Mesenchymal stem cell (in vitro differentiated cells and primary cell): ENCODE results near the gene EPS8L2.
A peak's percentile ranks its signal among the peaks of the same experiment; 100 is the strongest.

Experiments used
- DNase-seq: peaks from one replicate; pipeline ENCODE4 v3.0.0-alpha.2; 2013
- H2AFZ ChIP-seq: one replicate; pipeline ENCODE4 v1.6.1; 2013; ENCODE audit warnings: low read depth, mild to moderate bottlenecking, control low read depth, inconsistent platforms, low read length, moderate library complexity
- H2AK5ac ChIP-seq: 2 replicates; pipeline ENCODE4 v1.6.1; 2013; ENCODE audit warnings: low read length, moderate library complexity, mild to moderate bottlenecking, inconsistent platforms; ENCODE audit not compliant: severe bottlenecking
- H2BK120ac ChIP-seq: one replicate; pipeline ENCODE4 v1.6.1; 2013; ENCODE audit warnings: low read depth, mild to moderate bottlenecking, inconsistent platforms, low read length, moderate library complexity
- H2BK12ac ChIP-seq, 2 experiments: one replicate each; pipeline ENCODE4 v1.6.1; 2013; ENCODE audit warnings: inconsistent platforms in 2 of 2, low read length in 2 of 2, mild to moderate bottlenecking in 2 of 2, moderate library complexity in 2 of 2, control low read depth in 1 of 2
- H2BK15ac ChIP-seq: one replicate; pipeline ENCODE4 v1.6.1; 2013; ENCODE audit warnings: mild to moderate bottlenecking, low read depth, inconsistent platforms; ENCODE audit not compliant: poor library complexity, severe bottlenecking
- H2BK5ac ChIP-seq: 2 replicates; pipeline ENCODE4 v1.6.1; 2013; ENCODE audit warnings: low read depth, mild to moderate bottlenecking, low read length, control low read depth, inconsistent platforms; ENCODE audit not compliant: poor library complexity, severe bottlenecking
- H3K14ac ChIP-seq, 2 experiments: one replicate each; pipeline ENCODE4 v1.6.1; 2013; ENCODE audit warnings: inconsistent platforms in 2 of 2, low read length in 2 of 2, control low read depth in 1 of 2, mild to moderate bottlenecking in 1 of 2, moderate library complexity in 1 of 2
- H3K18ac ChIP-seq, 2 experiments: one replicate each; pipeline ENCODE4 v1.6.1; 2013; ENCODE audit warnings: inconsistent platforms in 2 of 2, low read length in 2 of 2, control low read depth in 1 of 2, low read depth in 1 of 2, mild to moderate bottlenecking in 1 of 2
- H3K23ac ChIP-seq, 2 experiments: one replicate each; pipeline ENCODE4 v1.6.1; 2013; ENCODE audit warnings: inconsistent platforms in 2 of 2, low read length in 2 of 2, mild to moderate bottlenecking in 2 of 2, moderate library complexity in 2 of 2, control low read depth in 1 of 2
- H3K27ac ChIP-seq: 2 replicates; pipeline ENCODE4 v1.5.1; 2013; ENCODE audit warnings: mild to moderate bottlenecking, moderate library complexity, low read length, control low read depth, inconsistent platforms; ENCODE audit not compliant: poor library complexity, severe bottlenecking
- H3K27me3 ChIP-seq, 2 experiments: 2 replicates each; pipeline versions ENCODE4 v1.6.1 to v1.7.0; 2013; ENCODE audit warnings: low read length in 2 of 2, mild to moderate bottlenecking in 2 of 2, moderate library complexity in 2 of 2, control low read depth in 1 of 2, inconsistent platforms in 1 of 2; ENCODE audit not compliant: control insufficient read depth in 1 of 2, insufficient read depth in 1 of 2
- H3K36me3 ChIP-seq, 2 experiments: 2 replicates each; pipeline versions ENCODE4 v1.6.1 to v1.7.0; 2013; ENCODE audit warnings: low read length in 2 of 2, control low read depth in 1 of 2, inconsistent platforms in 1 of 2, low read depth in 1 of 2, mild to moderate bottlenecking in 1 of 2; ENCODE audit not compliant: insufficient read depth in 2 of 2, control insufficient read depth in 1 of 2
- H3K4ac ChIP-seq, 2 experiments: one replicate each; pipeline ENCODE4 v1.6.1; 2013; ENCODE audit warnings: inconsistent platforms in 2 of 2, low read length in 2 of 2, mild to moderate bottlenecking in 2 of 2, moderate library complexity in 2 of 2, control low read depth in 1 of 2, low read depth in 1 of 2
- H3K4me1 ChIP-seq: 2 replicates; pipeline ENCODE4 v1.6.1; 2013; ENCODE audit warnings: low read depth, low read length, control low read depth; ENCODE audit not compliant: control insufficient read depth, insufficient read depth
- H3K4me2 ChIP-seq: 2 replicates; pipeline ENCODE4 v1.6.1; 2013; ENCODE audit warnings: low read length, mild to moderate bottlenecking, inconsistent platforms; ENCODE audit not compliant: poor library complexity, severe bottlenecking
- H3K4me3 ChIP-seq, 2 experiments: 2 replicates each; pipeline versions ENCODE4 v1.5.1 to v1.7.0; 2013; ENCODE audit warnings: low read length in 2 of 2, mild to moderate bottlenecking in 2 of 2, control low read depth in 1 of 2, low read depth in 1 of 2; ENCODE audit not compliant: insufficient read depth in 1 of 2
- H3K79me1 ChIP-seq: replicated peaks from 2 replicates; pipeline ENCODE4 v1.6.1; 2013; ENCODE audit warnings: mild to moderate bottlenecking, control low read depth, low read length, inconsistent platforms; ENCODE audit not compliant: poor library complexity, severe bottlenecking
- H3K9ac ChIP-seq: 2 replicates; pipeline ENCODE4 v1.7.0; 2013; ENCODE audit warnings: mild to moderate bottlenecking, low read length, moderate library complexity
- H3K9me3 ChIP-seq: 2 replicates; pipeline ENCODE4 v1.7.0; 2013; ENCODE audit warnings: mild to moderate bottlenecking, low read length; ENCODE audit not compliant: control insufficient read depth
- H4K8ac ChIP-seq: one replicate; pipeline ENCODE4 v1.6.1; 2013; ENCODE audit warnings: inconsistent platforms, mild to moderate bottlenecking, low read length, moderate library complexity
- H4K91ac ChIP-seq: one replicate; pipeline ENCODE4 v1.6.1; 2013; ENCODE audit warnings: mild to moderate bottlenecking, low read length, inconsistent platforms
- WGBS: methylation state at CpG from one replicate; pipeline ENCODE4 v1.1.7; 2013; ENCODE audit warnings: mixed read lengths; 5-methylcytosine and 5-hydroxymethylcytosine counted together

The EPS8L2 gene

DNA sequence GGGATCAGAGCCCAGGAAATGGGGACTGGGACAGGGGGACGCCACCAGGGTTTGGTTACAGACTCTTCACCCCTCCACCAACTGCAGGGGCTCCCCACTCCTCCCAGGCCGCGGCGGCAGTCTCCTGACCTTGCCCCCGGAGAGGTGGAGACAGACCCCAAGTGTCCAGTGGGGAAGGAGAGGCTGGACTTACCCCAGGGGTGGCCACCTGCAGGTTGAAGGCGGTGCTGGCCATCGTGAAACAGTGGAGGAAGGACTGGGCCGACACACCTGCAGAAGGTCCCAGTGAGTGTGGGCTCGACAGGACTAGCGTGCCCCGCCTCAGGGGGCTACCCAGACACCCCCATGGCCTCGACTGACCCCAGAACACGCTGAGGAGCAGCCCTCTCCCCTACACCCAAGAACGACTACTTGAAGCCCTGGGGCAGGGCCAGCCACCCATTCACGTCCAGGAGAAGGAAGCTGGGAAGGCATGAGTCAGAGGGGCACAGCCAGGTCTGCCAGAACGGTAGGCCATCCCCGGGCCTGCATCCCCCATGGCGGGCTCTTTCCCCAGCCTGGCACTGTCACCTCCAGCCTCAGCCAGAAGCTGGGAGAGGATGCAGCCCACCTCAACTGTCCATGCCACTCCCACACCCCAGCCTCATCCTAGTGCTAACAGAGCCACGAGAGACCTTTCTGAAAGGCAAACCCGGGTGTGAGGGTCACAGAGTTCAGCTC, 69.0 kb downstream of the EPS8L2 start:
- Histone ChIP-seq H4K8ac (no peak overlapping the region), H2AK5ac (no peak overlapping the region), H3K18ac (no peak overlapping the region), H2BK5ac (no peak overlapping the region), H3K4me1 (peaks cover 53% of the 10 kb centered on the region), H3K4me2 (no peak overlapping the region), H3K27ac (no peak overlapping the region), H2AFZ (no peak overlapping the region), H3K4ac (no peak overlapping the region), H4K91ac (no peak overlapping the region), H3K9me3 (no peaks in the 10 kb centered on the region), H3K14ac (no peak overlapping the region), H3K4me3 (peak overlapping the region in 1 of 2 experiments; percentile 96), H3K36me3 (peaks cover 46 to 69% of the 10 kb centered on the region in 2 experiments), H2BK15ac (no peak overlapping the region), H2BK12ac (no peak overlapping the region), H3K23ac (no peak overlapping the region), H3K27me3 (no peaks in the 10 kb centered on the region), H2BK120ac (no peak overlapping the region), H3K79me1 (peaks cover 43% of the 10 kb centered on the region), H3K9ac (peak overlapping the region; percentile 93)
- DNase-seq, result peak; percentile 33
- 85% methylated on average over 20 of the region's 20 CpGs for WGBS

DNA sequence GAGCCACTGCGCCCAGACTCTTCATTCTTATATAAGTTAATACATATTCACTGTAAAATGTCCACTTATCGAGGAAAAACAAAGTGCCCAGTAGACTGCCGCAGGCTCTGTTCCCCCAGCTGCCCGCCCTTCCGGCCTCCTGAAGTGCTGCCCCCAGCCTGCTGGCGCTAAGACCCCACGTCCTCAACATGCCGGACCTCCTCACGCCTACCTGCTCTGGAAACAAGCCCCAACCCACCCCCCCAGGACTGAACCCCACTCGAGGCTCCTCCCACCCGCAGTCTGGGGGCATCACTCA, 70.2 kb downstream of the EPS8L2 start:
- Histone ChIP-seq H2BK15ac (no peak overlapping the region), H3K79me1 (peaks cover 37% of the 10 kb centered on the region), H3K18ac (peak overlapping the region; percentile 77 to 96), H3K36me3 (peaks cover 42 to 64% of the 10 kb centered on the region in 2 experiments), H3K9me3 (no peaks in the 10 kb centered on the region), H3K23ac (no peak overlapping the region), H3K4ac (peak overlapping the region; percentile 71 to 96), H3K27me3 (no peaks in the 10 kb centered on the region), H3K4me3 (peak overlapping the region; percentile 93 to 96), H3K9ac (peak overlapping the region; percentile 93), H3K27ac (no peak overlapping the region), H3K4me2 (peak overlapping the region; percentile 92), H4K91ac (peak overlapping the region; percentile 83), H4K8ac (no peak overlapping the region), H2BK120ac (no peak overlapping the region), H2BK12ac (no peak overlapping the region), H2AFZ (no peak overlapping the region), H3K4me1 (peaks cover 53% of the 10 kb centered on the region), H3K14ac (no peak overlapping the region), H2BK5ac (no peak overlapping the region), H2AK5ac (no peak overlapping the region)
- no peak for DNase-seq
- WGBS, result 25% methylated on average over 11 of the region's 11 CpGs

DNA sequence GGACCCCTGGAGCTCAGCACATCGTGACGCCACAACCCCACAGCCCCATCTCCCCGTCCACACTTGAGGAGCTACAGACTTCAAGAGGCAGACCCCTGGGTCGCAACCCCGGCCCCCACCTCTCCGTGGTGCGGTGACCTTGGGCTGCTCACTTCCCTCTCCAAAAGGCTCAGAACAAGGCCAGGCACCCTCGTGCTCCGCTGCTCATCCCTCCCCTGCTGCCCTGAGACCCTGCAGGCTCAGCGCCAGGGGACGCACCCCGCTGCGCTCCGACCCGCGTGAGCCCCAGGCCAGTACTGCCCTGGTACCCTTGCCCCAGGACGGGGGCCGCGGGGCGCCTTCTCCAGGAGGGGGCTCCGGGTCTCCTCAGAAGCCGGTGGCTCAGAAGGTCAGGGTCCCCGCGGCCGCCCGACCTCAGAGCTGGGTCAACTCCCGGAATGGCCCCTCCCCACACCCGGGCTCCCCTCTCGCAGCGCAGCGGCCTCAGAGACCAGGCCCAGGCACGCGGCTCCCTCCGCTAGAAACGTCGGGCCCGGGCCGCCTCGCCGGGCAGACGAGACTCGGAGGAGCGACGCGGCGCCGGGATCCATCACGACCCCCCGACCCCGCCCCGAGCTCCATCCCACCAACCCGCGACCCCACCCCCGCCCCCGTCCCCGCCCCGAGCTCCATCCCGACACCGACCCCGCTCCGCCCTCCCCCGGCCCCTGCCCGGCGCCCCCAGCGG, 70.7 kb downstream of the EPS8L2 start:
- Histone ChIP-seq H2BK15ac (peak overlapping the region; percentile 98), H3K79me1 (peaks cover 33% of the 10 kb centered on the region), H3K36me3 (peaks cover 41 to 59% of the 10 kb centered on the region in 2 experiments), H3K4me1 (peaks cover 53% of the 10 kb centered on the region), H3K9me3 (no peaks in the 10 kb centered on the region), H2AK5ac (peak overlapping the region; percentile 57), H3K14ac (peak overlapping the region in 1 of 2 experiments; percentile 100), H3K9ac (peak overlapping the region; percentile 93), H2AFZ (peak overlapping the region; percentile 18), H3K27me3 (no peaks in the 10 kb centered on the region), H2BK12ac (peak overlapping the region in 1 of 2 experiments; percentile 83), H3K4ac (peak overlapping the region; percentile 71 to 96), H3K27ac (no peak overlapping the region), H2BK120ac (peak overlapping the region; percentile 58), H4K91ac (peak overlapping the region; percentile 83), H3K4me2 (peak overlapping the region; percentile 92), H3K18ac (peak overlapping the region; percentile 81 to 96), H2BK5ac (peak overlapping the region; percentile 85), H3K23ac (peak overlapping the region in 1 of 2 experiments; percentile 30), H3K4me3 (peak overlapping the region; percentile 93 to 96), H4K8ac (peak overlapping the region; percentile 96)
- peak; percentile 52 for DNase-seq
- WGBS, result 1% methylated on average over 34 of the region's 65 CpGs
